Hepatocyte (in vitro differentiated cells): Measurements from ENCODE around the gene NHERF1. TPM values are rescaled to one million over a fixed set of nuclear protein-coding genes. Genes with fewer than 3 reads are reported as not detected.

Source experiments
- DNase-seq: peaks from one replicate; pipeline ENCODE4 v3.0.0-alpha.2; 2016; ENCODE audit warnings: low spot score
- H2AFZ ChIP-seq: fragments of 200-600 bp; sonication (generic); 2 replicates; pipeline ENCODE4 v1.6.0; 2016; ENCODE audit warnings: antibody characterized with exemption, mild to moderate bottlenecking
- H3K27ac ChIP-seq: fragments of 200-600 bp; sonication (generic); 2 replicates; pipeline ENCODE4 v1.5.1; 2016; ENCODE audit warnings: mild to moderate bottlenecking
- H3K27me3 ChIP-seq: fragments of 200-600 bp; sonication (generic); 2 replicates; pipeline ENCODE4 v1.6.1; 2016
- H3K36me3 ChIP-seq: fragments of 200-600 bp; sonication (generic); replicated peaks from 2 replicates; pipeline ENCODE4 v1.5.1; 2016; ENCODE audit warnings: low read depth; ENCODE audit not compliant: insufficient read depth
- H3K4me1 ChIP-seq: fragments of 200-600 bp; sonication (generic); 2 replicates; pipeline ENCODE4 v1.5.1; 2016; ENCODE audit warnings: mild to moderate bottlenecking, moderate library complexity; ENCODE audit not compliant: insufficient read depth
- H3K4me2 ChIP-seq: fragments of 200-600 bp; sonication (generic); 2 replicates; pipeline ENCODE4 v1.6.0; 2016
- H3K4me3 ChIP-seq: fragments of 200-600 bp; sonication (generic); 2 replicates; pipeline ENCODE4 v1.5.1; 2016; ENCODE audit warnings: mild to moderate bottlenecking
- H3K79me2 ChIP-seq: fragments of 200-600 bp; sonication (generic); 2 replicates; pipeline ENCODE4 v1.6.0; 2017; ENCODE audit warnings: mild to moderate bottlenecking
- H3K9me2 ChIP-seq: fragments of 200-600 bp; sonication (generic); replicated peaks from 2 replicates; pipeline ENCODE4 v1.6.0; 2017; ENCODE audit warnings: mild to moderate bottlenecking; ENCODE audit not compliant: insufficient read depth
- H3K9me3 ChIP-seq: fragments of 200-600 bp; sonication (generic); 2 replicates; pipeline ENCODE4 v1.5.1; 2016; ENCODE audit warnings: low read depth, mild to moderate bottlenecking
- H4K20me1 ChIP-seq: fragments of 200-600 bp; sonication (generic); 2 replicates; pipeline ENCODE4 v1.6.0; 2016; ENCODE audit warnings: mild to moderate bottlenecking; ENCODE audit not compliant: insufficient read depth, poor library complexity, severe bottlenecking
- EZH2 ChIP-seq: fragments of 200-600 bp; sonication (generic); IDR thresholded peaks from 2 replicates; pipeline ENCODE4 v1.6.1; 2016; ENCODE audit warnings: antibody characterized with exemption, mild to moderate bottlenecking, borderline replicate concordance
- EZH2phosphoT487 ChIP-seq: fragments of 200-600 bp; sonication (generic); IDR thresholded peaks from one replicate; pipeline ENCODE4 v1.6.1; 2018; ENCODE audit warnings: antibody characterized with exemption, mild to moderate bottlenecking, low read depth, moderate library complexity; ENCODE audit not compliant: unreplicated experiment, severe bottlenecking
- WGBS: methylation state at CpG from one replicate; pipeline ENCODE4 v1.1.6; 2016; ENCODE audit warnings: low lambda C conversion rate; ENCODE audit errors: missing lambda C conversion rate; 5-methylcytosine and 5-hydroxymethylcytosine counted together
- polyA plus RNA-seq: library from polyadenylated mRNA; unstranded; fragments of >200 nt; fragmentation: Nextera tagmentation; extraction: Ambion mirVana; gene quantifications from 2 replicates; pipeline ENCODE4 v1.2.1, GENCODE V29; 2016
- total RNA-seq: library from RNA; depleted of rRNA; stranded (reverse); fragments of >200 nt; gene quantifications from 2 replicates; pipeline ENCODE4 v1.2.3, GENCODE V29; 2014
- TF ChIP-seq, protein P1 (sequence below): fragments of 200-600 bp; sonication (generic); IDR thresholded peaks from 2 replicates; pipeline ENCODE4 v1.5.1; 2016; ENCODE audit warnings: antibody characterized with exemption, mild to moderate bottlenecking; ENCODE audit not compliant: poor library complexity

Gene NHERF1
- total and polyA plus RNA-seq, 2 experiments from 2014 or later = 263 to 763 TPM

- H3K9me2 ChIP-seq = no peaks in the 10 kb centered on the region
- no peak for DNase-seq
- H3K79me2 ChIP-seq = no peaks in the 10 kb centered on the region
- WGBS = 79% methylated on average over 7 of the region's 7 CpGs
- no peaks in the 10 kb centered on the region for H3K36me3 ChIP-seq
- no peak overlapping the region for H2AFZ ChIP-seq
- TF ChIP-seq, protein P1, sequence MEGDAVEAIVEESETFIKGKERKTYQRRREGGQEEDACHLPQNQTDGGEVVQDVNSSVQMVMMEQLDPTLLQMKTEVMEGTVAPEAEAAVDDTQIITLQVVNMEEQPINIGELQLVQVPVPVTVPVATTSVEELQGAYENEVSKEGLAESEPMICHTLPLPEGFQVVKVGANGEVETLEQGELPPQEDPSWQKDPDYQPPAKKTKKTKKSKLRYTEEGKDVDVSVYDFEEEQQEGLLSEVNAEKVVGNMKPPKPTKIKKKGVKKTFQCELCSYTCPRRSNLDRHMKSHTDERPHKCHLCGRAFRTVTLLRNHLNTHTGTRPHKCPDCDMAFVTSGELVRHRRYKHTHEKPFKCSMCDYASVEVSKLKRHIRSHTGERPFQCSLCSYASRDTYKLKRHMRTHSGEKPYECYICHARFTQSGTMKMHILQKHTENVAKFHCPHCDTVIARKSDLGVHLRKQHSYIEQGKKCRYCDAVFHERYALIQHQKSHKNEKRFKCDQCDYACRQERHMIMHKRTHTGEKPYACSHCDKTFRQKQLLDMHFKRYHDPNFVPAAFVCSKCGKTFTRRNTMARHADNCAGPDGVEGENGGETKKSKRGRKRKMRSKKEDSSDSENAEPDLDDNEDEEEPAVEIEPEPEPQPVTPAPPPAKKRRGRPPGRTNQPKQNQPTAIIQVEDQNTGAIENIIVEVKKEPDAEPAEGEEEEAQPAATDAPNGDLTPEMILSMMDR = no peak
- TF ChIP-seq EZH2phosphoT487 = no peak
- no peak for TF ChIP-seq EZH2
- no peaks in the 10 kb centered on the region for H3K27me3 ChIP-seq
- no peak overlapping the region for H3K4me2 ChIP-seq
- H3K4me3 ChIP-seq = no peak overlapping the region
- H3K9me3 ChIP-seq = no peaks in the 10 kb centered on the region
- peaks cover 16% of the 10 kb centered on the region for H3K4me1 ChIP-seq
- no peak overlapping the region for H3K27ac ChIP-seq
- no peaks in the 10 kb centered on the region for H4K20me1 ChIP-seq
Observed at GRCh38 chr17:74712301-74712700, 36.1 kb upstream of the NHERF1 start.

GRCh38 chr17:74712756-74713155 lies 35.7 kb upstream of the NHERF1 start, which contains the start of gene CD300LF:
TSS of gene CD300LF (minus strand) at chr17:74712923. CDS start at chr17:74712866, 57 bp downstream.
- no peak for DNase-seq
- no peak within 1 kb of the TSS for H3K27ac ChIP-seq
- no peaks in the 10 kb centered on the region for H3K9me2 ChIP-seq
- 96% methylated on average over 8 of the region's 8 CpGs for WGBS
- TF ChIP-seq EZH2phosphoT487 (no peak), EZH2 (no peak)
- TF ChIP-seq, protein P1 = no peak
- H3K27me3 ChIP-seq = no peaks in the 10 kb centered on the region
- H3K4me2 ChIP-seq = no peak within 1 kb of the TSS
- no peaks in the 10 kb centered on the region for H3K79me2 ChIP-seq
- H3K4me3 ChIP-seq = no peak within 1 kb of the TSS
- H3K36me3 ChIP-seq = no peaks in the 10 kb centered on the region
- H2AFZ ChIP-seq = no peak within 1 kb of the TSS
- H3K9me3 ChIP-seq = no peaks in the 10 kb centered on the region
- no peaks in the 10 kb centered on the region for H4K20me1 ChIP-seq
- peaks cover 16% of the 10 kb centered on the region for H3K4me1 ChIP-seq

- WGBS = 96% methylated on average over 12 of the region's 12 CpGs
- Histone ChIP-seq H3K36me3 (no peaks in the 10 kb centered on the region), H3K27me3 (no peaks in the 10 kb centered on the region), H3K4me3 (no peak overlapping the region), H3K27ac (no peak overlapping the region), H3K9me2 (no peaks in the 10 kb centered on the region), H2AFZ (no peak overlapping the region), H3K79me2 (no peaks in the 10 kb centered on the region), H3K9me3 (no peaks in the 10 kb centered on the region), H3K4me2 (no peak overlapping the region), H4K20me1 (no peaks in the 10 kb centered on the region), H3K4me1 (peaks cover 16% of the 10 kb centered on the region)
- no peak for DNase-seq
- TF ChIP-seq EZH2 (no peak), EZH2phosphoT487 (no peak)
- TF ChIP-seq, protein P1 = no peak
Observed at GRCh38 chr17:74713171-74713755, 35.2 kb upstream of the NHERF1 start.
